Activated CD4-positive, alpha-beta T cell treated with anti-CD3 and anti-CD28 coated beads, Interleukin-2, amount 10 ng/mL, durations not matched to agents 7 days and 5 days (primary cell): Measurements from ENCODE around the gene TSPAN5. TPM values are rescaled to one million over a fixed set of nuclear protein-coding genes. Genes with fewer than 3 reads are reported as not detected.
A peak's percentile ranks its signal among the peaks of the same experiment; 100 is the strongest.

ENCODE experiments used
- CTCF ChIA-PET: fragments of 350-600 bp; sonication (Branson Sonifier 250); formaldehyde crosslinking; loops from one replicate; lab custom pipeline; 2021; ENCODE audit warnings: antibody characterized with exemption; lab: Charles Lee
- POLR2A ChIA-PET: fragments of 350-600 bp; sonication (Branson Sonifier 250); formaldehyde crosslinking; loops from one replicate; lab custom pipeline; 2021; ENCODE audit warnings: antibody characterized with exemption; lab: Charles Lee
- DNase-seq: peaks from one replicate; pipeline ENCODE4 v3.0.0-alpha.2; 2020
- H3K27ac Mint-ChIP-seq: one replicate; pipeline ENCODE4 v1.8.0; 2021; ENCODE audit warnings: mild to moderate bottlenecking, moderate library complexity, mixed read lengths
- H3K27me3 Mint-ChIP-seq: one replicate; pipeline ENCODE4 v1.8.0; 2021; ENCODE audit warnings: mixed read lengths
- H3K36me3 Mint-ChIP-seq: one replicate; pipeline ENCODE4 v1.8.0; 2021; ENCODE audit warnings: low read depth, mixed read lengths
- H3K4me1 Mint-ChIP-seq: one replicate; pipeline ENCODE4 v1.8.0; 2021; ENCODE audit warnings: mixed read lengths
- H3K4me3 Mint-ChIP-seq: one replicate; pipeline ENCODE4 v1.8.0; 2021; ENCODE audit warnings: mild to moderate bottlenecking, moderate library complexity, mixed read lengths
- H3K9me3 Mint-ChIP-seq: one replicate; pipeline ENCODE4 v1.8.0; 2021; ENCODE audit warnings: mixed read lengths
- total RNA-seq, 2 experiments: library from RNA; stranded (reverse); gene quantifications; one replicate each; pipeline ENCODE4 v1.2.3, GENCODE V29; 2021

The TSPAN5 gene
- total RNA-seq, 2 experiments from 2014 or later = 17.4 to 17.6 TPM

- Mint-ChIP-seq H3K9me3 (peaks cover 2% of the 10 kb centered on the region), H3K4me1 (peaks cover 42% of the 10 kb centered on the region), H3K27me3 (no peaks in the 10 kb centered on the region), H3K4me3 (no peak overlapping the region), H3K27ac (no peak overlapping the region), H3K36me3 (peaks cover 6% of the 10 kb centered on the region)
- POLR2A ChIA-PET = no interaction called here
- CTCF ChIA-PET = interaction anchor here (1.6 kb wide), 1 partner anchor 9 kb away, joined by 5 read pairs; no protein-coding TSS in a partner anchor
- DNase-seq = no peak
Observed at GRCh38 chr4:98610926-98611676, 47.3 kb downstream of the TSPAN5 start.

DNA sequence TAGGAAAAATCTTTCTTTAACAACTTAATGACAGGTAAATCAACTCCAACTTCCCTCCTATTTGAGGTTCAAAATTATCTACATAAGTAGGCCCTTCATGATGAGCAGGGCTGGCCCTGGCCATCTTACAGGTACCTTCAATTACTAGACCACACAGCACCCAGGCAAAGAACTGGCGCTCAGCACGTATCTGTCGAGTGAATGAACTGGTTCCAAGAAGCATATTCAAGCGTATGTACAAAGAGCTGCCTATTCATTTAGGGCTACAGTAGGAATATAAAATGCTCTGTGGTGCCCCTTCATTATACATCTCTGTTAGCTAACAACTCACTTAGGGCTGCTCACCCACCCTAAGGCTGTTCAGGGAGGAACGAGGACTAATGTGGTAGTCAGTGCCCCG is 48.0 kb downstream of the TSPAN5 start:
- Mint-ChIP-seq H3K4me3 (no peak overlapping the region), H3K27me3 (no peaks in the 10 kb centered on the region), H3K36me3 (peaks cover 4% of the 10 kb centered on the region), H3K9me3 (peaks cover 4% of the 10 kb centered on the region), H3K4me1 (peaks cover 44% of the 10 kb centered on the region), H3K27ac (no peak overlapping the region)
- no peak for DNase-seq
- ChIA-PET CTCF (interaction anchor here (1.6 kb wide), 1 partner anchor 9 kb away, joined by 5 read pairs; no protein-coding TSS in a partner anchor), POLR2A (no interaction called here)

- peaks cover 44% of the 10 kb centered on the region for H3K4me1 Mint-ChIP-seq
- POLR2A ChIA-PET = no interaction called here
- no peaks in the 10 kb centered on the region for H3K27me3 Mint-ChIP-seq
- H3K27ac Mint-ChIP-seq = no peak overlapping the region
- no peak overlapping the region for H3K4me3 Mint-ChIP-seq
- DNase-seq = no peak
- CTCF ChIA-PET = interaction anchor here (1.0 to 1.6 kb wide), 2 partner anchors 10 to 11 kb away, joined by 4 to 5 read pairs; no protein-coding TSS in a partner anchor
- H3K9me3 Mint-ChIP-seq = peaks cover 4% of the 10 kb centered on the region
- peaks cover 4% of the 10 kb centered on the region for H3K36me3 Mint-ChIP-seq
Observed at GRCh38 chr4:98609934-98610333, 48.5 kb downstream of the TSPAN5 start.

DNA sequence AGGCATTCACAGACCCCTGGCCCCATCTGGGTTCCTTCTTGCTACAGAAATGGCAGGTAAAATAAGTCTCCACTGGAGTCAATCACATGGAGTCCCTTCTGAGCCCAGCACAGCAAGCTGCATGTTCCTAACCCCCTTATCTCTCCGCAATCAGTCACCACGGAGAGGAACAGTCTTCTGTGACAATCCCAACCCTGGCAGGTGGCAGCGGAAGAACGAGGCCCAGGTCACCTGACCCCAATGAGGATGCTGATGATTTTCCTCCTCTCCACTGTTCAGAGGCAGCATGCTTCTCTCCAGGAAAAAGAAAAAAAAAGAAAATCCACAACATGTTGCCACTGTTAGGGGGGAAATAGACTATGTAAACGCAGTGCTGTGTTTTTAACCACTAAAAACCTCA is 50.1 kb downstream of the TSPAN5 start:
- ChIA-PET CTCF (no interaction called here), POLR2A (no interaction called here)
- no peak overlapping the region for H3K4me3 Mint-ChIP-seq
- peaks cover 8% of the 10 kb centered on the region for H3K9me3 Mint-ChIP-seq
- peaks cover 7% of the 10 kb centered on the region for H3K36me3 Mint-ChIP-seq
- H3K4me1 Mint-ChIP-seq = peaks cover 53% of the 10 kb centered on the region
- no peaks in the 10 kb centered on the region for H3K27me3 Mint-ChIP-seq
- no peak overlapping the region for H3K27ac Mint-ChIP-seq
- DNase-seq = no peak

DNA sequence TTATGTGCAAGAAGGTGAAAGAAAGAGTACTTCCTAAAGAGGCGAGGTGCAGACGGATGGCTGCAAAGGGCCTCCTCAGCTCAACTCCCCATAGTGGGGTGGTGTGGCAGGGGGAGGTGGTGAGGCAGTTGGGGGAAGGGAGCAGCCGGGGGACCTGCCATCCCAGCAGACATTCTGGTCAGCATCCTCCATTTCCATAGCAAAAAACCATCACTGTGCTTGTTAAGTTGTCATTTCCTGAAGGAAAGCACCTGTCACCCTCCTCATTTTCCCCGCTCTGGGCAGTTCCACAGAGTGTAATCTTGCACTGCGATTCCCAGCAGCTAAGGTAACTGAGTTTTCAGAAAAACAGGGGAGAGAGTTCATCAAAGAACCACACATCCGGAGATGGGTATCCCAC is 51.5 kb downstream of the TSPAN5 start:
- Mint-ChIP-seq H3K4me3 (no peak overlapping the region), H3K4me1 (peaks cover 53% of the 10 kb centered on the region), H3K27ac (no peak overlapping the region), H3K27me3 (no peaks in the 10 kb centered on the region), H3K36me3 (peaks cover 7% of the 10 kb centered on the region), H3K9me3 (peaks cover 9% of the 10 kb centered on the region)
- CTCF ChIA-PET = interaction anchor here (0.7 to 1.4 kb wide), 5 partner anchors 11 to 253 kb away, joined by 3 to 4 read pairs (median 3); no protein-coding TSS in a partner anchor
- no peak for DNase-seq
- POLR2A ChIA-PET = no interaction called here

DNA sequence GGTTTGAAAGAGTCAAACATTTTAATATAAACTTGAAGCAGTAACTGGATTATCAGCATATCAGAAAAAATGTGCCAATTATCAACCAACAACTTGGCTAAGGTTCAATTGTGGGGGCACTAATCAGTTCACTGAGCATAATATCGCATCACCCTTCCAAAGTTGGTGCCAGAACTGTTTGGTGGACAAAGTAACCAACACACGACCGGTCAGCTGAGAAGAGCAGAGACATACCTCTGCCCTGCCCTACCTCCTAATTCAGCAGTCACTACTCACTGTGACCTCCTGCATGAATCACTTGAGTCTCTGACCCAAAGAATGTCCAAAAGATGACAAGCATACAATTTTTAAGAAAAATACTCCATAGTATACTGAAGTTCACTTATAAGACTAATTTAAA is 53.2 kb downstream of the TSPAN5 start:
- Mint-ChIP-seq H3K36me3 (peaks cover 20% of the 10 kb centered on the region), H3K27me3 (no peaks in the 10 kb centered on the region)
- CTCF ChIA-PET = no interaction called here

GRCh38 chr4:98604723-98605122 is 53.7 kb downstream of the TSPAN5 start:
- H3K9me3 Mint-ChIP-seq = peaks cover 25% of the 10 kb centered on the region
- no peak overlapping the region for H3K4me3 Mint-ChIP-seq
- no peaks in the 10 kb centered on the region for H3K27me3 Mint-ChIP-seq
- POLR2A ChIA-PET = no interaction called here
- H3K36me3 Mint-ChIP-seq = peaks cover 23% of the 10 kb centered on the region
- H3K4me1 Mint-ChIP-seq = peaks cover 58% of the 10 kb centered on the region
- no peak overlapping the region for H3K27ac Mint-ChIP-seq
- DNase-seq = no peak
- CTCF ChIA-PET = no interaction called here

More for the DNA sequence above, 53.2 kb downstream of the TSPAN5 start:
- H3K9me3 Mint-ChIP-seq = peaks cover 24% of the 10 kb centered on the region
- H3K4me3 Mint-ChIP-seq = no peak overlapping the region
- POLR2A ChIA-PET = no interaction called here
- no peak overlapping the region for H3K27ac Mint-ChIP-seq
- peaks cover 59% of the 10 kb centered on the region for H3K4me1 Mint-ChIP-seq
- no peak for DNase-seq

- DNase-seq = no peak
Observed at GRCh38 chr4:98603683-98604521, 54.5 kb downstream of the TSPAN5 start.

DNA sequence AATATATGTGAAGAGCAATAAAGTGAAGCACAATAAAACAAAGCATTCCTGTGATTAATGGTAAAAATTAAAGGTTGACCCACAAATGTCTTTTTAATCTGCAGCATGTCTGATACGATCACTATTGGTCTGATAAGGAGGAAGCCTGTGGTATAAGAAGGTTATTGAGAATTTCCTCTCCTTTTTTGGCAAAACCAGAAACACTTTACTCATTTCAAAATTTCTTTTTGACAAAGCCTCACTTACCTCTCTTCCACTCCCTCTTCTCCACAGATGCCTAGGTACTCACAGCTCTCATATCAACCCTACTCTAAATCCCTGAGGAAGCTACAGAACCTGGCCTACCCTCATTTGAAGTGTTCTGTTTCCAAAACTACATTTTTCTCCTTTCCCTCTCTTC is 56.1 kb downstream of the TSPAN5 start:
- peaks cover 32% of the 10 kb centered on the region for H3K36me3 Mint-ChIP-seq
- CTCF ChIA-PET = interaction anchor here (1.9 kb wide), 1 partner anchor 15 kb away, joined by 5 read pairs; no protein-coding TSS in a partner anchor

More at GRCh38 chr4:98603683-98604521, 54.5 kb downstream of the TSPAN5 start:
- Mint-ChIP-seq H3K9me3 (peaks cover 29% of the 10 kb centered on the region), H3K4me3 (no peak overlapping the region), H3K4me1 (peaks cover 51% of the 10 kb centered on the region), H3K27me3 (no peaks in the 10 kb centered on the region), H3K36me3 (peaks cover 27% of the 10 kb centered on the region), H3K27ac (peak overlapping the region; percentile 31)
- POLR2A ChIA-PET = no interaction called here
- CTCF ChIA-PET = interaction anchor here (1.0 to 1.3 kb wide), 2 partner anchors 11 to 344 kb away, joined by 3 read pairs; no protein-coding TSS in a partner anchor

GRCh38 chr4:98601708-98602107 is 56.7 kb downstream of the TSPAN5 start:
- Mint-ChIP-seq H3K4me3 (no peak overlapping the region), H3K4me1 (peaks cover 43% of the 10 kb centered on the region), H3K27ac (peak overlapping the region; percentile 4), H3K36me3 (peaks cover 32% of the 10 kb centered on the region), H3K27me3 (no peaks in the 10 kb centered on the region), H3K9me3 (peaks cover 31% of the 10 kb centered on the region)
- ChIA-PET POLR2A (interaction anchor here (0.6 kb wide), 1 partner anchor 146 kb away, joined by 3 read pairs; no protein-coding TSS in a partner anchor), CTCF (interaction anchor here (1.9 kb wide), 1 partner anchor 16 kb away, joined by 5 read pairs; no protein-coding TSS in a partner anchor)
- no peak for DNase-seq

More for the DNA sequence above, 56.1 kb downstream of the TSPAN5 start:
- Mint-ChIP-seq H3K4me3 (no peak overlapping the region), H3K27ac (peak overlapping the region; percentile 47), H3K9me3 (peaks cover 31% of the 10 kb centered on the region), H3K27me3 (no peaks in the 10 kb centered on the region), H3K4me1 (peaks cover 43% of the 10 kb centered on the region)
- no peak for DNase-seq
- POLR2A ChIA-PET = interaction anchor here (0.7 kb wide), 1 partner anchor 30 kb away, joined by 3 read pairs; no protein-coding TSS in a partner anchor

DNA sequence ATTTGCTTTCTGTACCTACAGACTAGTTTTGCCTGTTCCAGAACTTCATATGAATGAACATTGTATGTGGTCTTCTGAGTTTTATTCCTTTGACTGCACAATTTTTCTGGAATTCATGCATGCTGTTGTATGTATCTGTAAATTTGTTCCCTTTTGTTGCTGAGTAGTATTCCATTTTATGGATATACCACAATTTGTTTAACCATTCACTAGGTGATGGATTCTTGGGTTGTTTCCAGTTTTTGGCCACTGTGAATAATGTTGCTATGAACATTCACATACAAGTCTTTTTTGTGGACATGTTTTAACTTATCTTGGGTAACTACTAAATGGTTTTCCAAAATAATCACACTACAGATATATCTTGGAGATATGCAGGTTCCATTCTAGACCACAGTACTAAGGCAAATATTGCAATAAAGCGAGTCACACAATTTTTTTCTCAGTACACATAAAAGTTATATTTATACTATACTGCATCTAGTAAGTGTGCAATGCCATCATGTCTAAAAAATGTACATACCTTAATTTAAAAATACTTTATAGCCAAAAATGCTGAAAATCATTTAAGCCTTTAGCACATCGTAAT is 58.7 kb downstream of the TSPAN5 start:
- H3K36me3 Mint-ChIP-seq = peaks cover 30% of the 10 kb centered on the region
- peaks cover 28% of the 10 kb centered on the region for H3K9me3 Mint-ChIP-seq
- H3K4me3 Mint-ChIP-seq = no peak overlapping the region
- peaks cover 38% of the 10 kb centered on the region for H3K4me1 Mint-ChIP-seq
- H3K27ac Mint-ChIP-seq = no peak overlapping the region
- H3K27me3 Mint-ChIP-seq = no peaks in the 10 kb centered on the region
- DNase-seq = no peak
- POLR2A ChIA-PET = no interaction called here
- CTCF ChIA-PET = no interaction called here

GRCh38 chr4:98586962-98587354 is 71.5 kb downstream of the TSPAN5 start:
- H3K36me3 Mint-ChIP-seq = no peaks in the 10 kb centered on the region
- ChIA-PET POLR2A (no interaction called here), CTCF (no interaction called here)

More at GRCh38 chr4:98586962-98587354, 71.5 kb downstream of the TSPAN5 start:
- Mint-ChIP-seq H3K9me3 (no peaks in the 10 kb centered on the region), H3K4me3 (no peak overlapping the region), H3K27me3 (no peaks in the 10 kb centered on the region), H3K27ac (no peak overlapping the region), H3K4me1 (no peaks in the 10 kb centered on the region)
- no peak for DNase-seq
